H1 (cell line): Measurements from ENCODE around the gene LYPD6. TPM values are rescaled to one million over a fixed set of nuclear protein-coding genes. Genes with fewer than 3 reads are reported as not detected.

ENCODE experiments used
- CTCF ChIA-PET: fragments of 300-600 bp; sonication (Branson Sonifier 250); formaldehyde crosslinking; loops from one replicate; lab custom pipeline; 2021; ENCODE audit not compliant: partially characterized antibody; lab: Charles Lee
- POLR2A ChIA-PET: fragments of 300-600 bp; sonication (Branson Sonifier 250); formaldehyde crosslinking; loops from one replicate; lab custom pipeline; 2021; ENCODE audit warnings: inconsistent platforms; ENCODE audit not compliant: partially characterized antibody; lab: Charles Lee
- DNase-seq, 2 experiments: peaks; one replicate each; pipeline versions ENCODE4 v3.0.0 to v3.0.0-alpha.2; 2010 to 2022; ENCODE audit warnings: low spot score in 2 of 2, low read depth in 1 of 2, mixed read lengths in 1 of 2
- FAIRE-seq: peaks from 2 replicates; lab custom pipeline; 2011; peaks lifted over from hg19 to GRCh38; lab: Jason Lieb, UNC
- H2AFZ ChIP-seq: 2 replicates; pipeline ENCODE4 v1.8.1; 2012; ENCODE audit warnings: low read length, inconsistent platforms
- H2AK5ac ChIP-seq: 2 replicates; pipeline ENCODE4 v1.6.1; 2013; ENCODE audit warnings: low read depth, low read length
- H2BK120ac ChIP-seq: replicated peaks from 2 replicates; pipeline ENCODE3; 2013; ENCODE audit warnings: low read depth, low read length, inconsistent platforms
- H2BK12ac ChIP-seq: 2 replicates; pipeline ENCODE4 v1.6.1; 2013; ENCODE audit warnings: low read depth, low read length
- H2BK15ac ChIP-seq: 2 replicates; pipeline ENCODE4 v1.6.1; 2013; ENCODE audit warnings: low read length
- H2BK20ac ChIP-seq: 2 replicates; pipeline ENCODE4 v1.6.1; 2013; ENCODE audit warnings: low read length
- H2BK5ac ChIP-seq: 2 replicates; pipeline ENCODE4 v1.6.1; 2013; ENCODE audit warnings: low read depth, low read length
- H3K14ac ChIP-seq: 2 replicates; pipeline ENCODE4 v1.6.1; 2013; ENCODE audit warnings: inconsistent platforms; ENCODE audit not compliant: insufficient read length
- H3K18ac ChIP-seq: 2 replicates; pipeline ENCODE4 v1.6.1; 2013; ENCODE audit warnings: low read length; ENCODE audit errors: extremely low read depth
- H3K23ac ChIP-seq: 2 replicates; pipeline ENCODE4 v1.6.1; 2013; ENCODE audit warnings: inconsistent platforms; ENCODE audit not compliant: insufficient read length
- H3K23me2 ChIP-seq: 2 replicates; pipeline ENCODE4 v1.6.1; 2013; ENCODE audit warnings: low read depth, low read length
- H3K27ac ChIP-seq: 2 replicates; pipeline ENCODE4 v1.6.1; 2011; ENCODE audit warnings: low read depth, low read length, inconsistent platforms
- H3K27me3 ChIP-seq, 4 experiments: replicated peaks in 1 of 4; 1 replicate in 1 of 4; 2 replicates in 3 of 4; pipeline versions ENCODE4 v1.6.1 to v1.8.1; 2011 to 2013; ENCODE audit warnings: low read length in 3 of 4, mild to moderate bottlenecking in 3 of 4, inconsistent platforms in 2 of 4, mixed read lengths in 2 of 4, moderate library complexity in 1 of 4; ENCODE audit not compliant: control insufficient read depth in 3 of 4, insufficient read depth in 3 of 4; ENCODE audit errors: extremely low read depth in 1 of 4
- H3K36me3 ChIP-seq, 4 experiments: 2 replicates each; pipeline versions ENCODE4 v1.6.1 to v1.8.1; 2011 to 2013; ENCODE audit warnings: mild to moderate bottlenecking in 4 of 4, low read length in 3 of 4, moderate library complexity in 2 of 4, control low read depth in 1 of 4, inconsistent platforms in 1 of 4; ENCODE audit not compliant: insufficient read depth in 4 of 4, control insufficient read depth in 2 of 4
- H3K4ac ChIP-seq: replicated peaks from 2 replicates; pipeline ENCODE3; 2013; ENCODE audit warnings: low read length, low read depth, mixed read lengths, inconsistent platforms; ENCODE audit not compliant: insufficient read length
- H3K4me1 ChIP-seq, 4 experiments: replicated peaks in 1 of 4; 1 replicate in 1 of 4; 2 replicates in 3 of 4; pipeline versions ENCODE4 v1.6.1 to v1.8.1; 2011 to 2013; ENCODE audit warnings: low read length in 3 of 4, inconsistent platforms in 2 of 4, mixed read lengths in 1 of 4; ENCODE audit not compliant: insufficient read depth in 4 of 4, control insufficient read depth in 3 of 4
- H3K4me2 ChIP-seq, 2 experiments: 2 replicates each; pipeline versions ENCODE4 v1.6.1 to v1.8.1; 2011 to 2013; ENCODE audit warnings: low read depth in 2 of 2, low read length in 2 of 2, control low read depth in 1 of 2, inconsistent platforms in 1 of 2, mild to moderate bottlenecking in 1 of 2; ENCODE audit not compliant: insufficient read depth in 1 of 2
- H3K4me3 ChIP-seq, 4 experiments: fragments of 200-600, 300-600 bp in 1 of 4; sonication (generic), shearing (Covaris generic), sonication (Bioruptor Twin) in 1 of 4; 2 replicates each; pipeline versions ENCODE4 v1.5.1 to v1.8.1; 2011 to 2016; ENCODE audit warnings: low read length in 4 of 4, low read depth in 3 of 4, control low read depth in 2 of 4, inconsistent platforms in 2 of 4, mild to moderate bottlenecking in 2 of 4, mixed read lengths in 1 of 4, moderate library complexity in 1 of 4; ENCODE audit not compliant: insufficient read depth in 2 of 4; ENCODE audit errors: extremely low read depth in 1 of 4
- H3K56ac ChIP-seq: replicated peaks from 2 replicates; pipeline ENCODE3; 2013; ENCODE audit warnings: low read depth, mild to moderate bottlenecking, mixed read lengths, low read length, inconsistent platforms; ENCODE audit not compliant: insufficient read length
- H3K79me1 ChIP-seq: 2 replicates; pipeline ENCODE4 v1.6.1; 2013; ENCODE audit warnings: low read depth, low read length, control low read depth
- H3K79me2 ChIP-seq, 2 experiments: 2 replicates each; pipeline versions ENCODE4 v1.6.1 to v1.8.1; 2012 to 2013; ENCODE audit warnings: low read length in 2 of 2, mild to moderate bottlenecking in 2 of 2, inconsistent platforms in 1 of 2; ENCODE audit not compliant: insufficient read depth in 2 of 2, control insufficient read depth in 1 of 2
- H3K9ac ChIP-seq, 4 experiments: replicated peaks in 1 of 4; 1 replicate in 1 of 4; 2 replicates in 3 of 4; pipeline versions ENCODE4 v1.6.1 to v1.8.1; 2011 to 2013; ENCODE audit warnings: low read depth in 3 of 4, low read length in 3 of 4, control low read depth in 2 of 4, mild to moderate bottlenecking in 2 of 4, moderate library complexity in 2 of 4, inconsistent platforms in 1 of 4; ENCODE audit errors: extremely low read depth in 1 of 4
- H3K9me3 ChIP-seq, 2 experiments: 2 replicates each; pipeline versions ENCODE4 v1.6.1 to v1.8.1; 2012 to 2013; ENCODE audit warnings: mild to moderate bottlenecking in 2 of 2, moderate library complexity in 2 of 2, control low read depth in 1 of 2, inconsistent platforms in 1 of 2, low read depth in 1 of 2, low read length in 1 of 2, mixed read lengths in 1 of 2; ENCODE audit not compliant: insufficient read depth in 2 of 2
- H4K20me1 ChIP-seq, 2 experiments: replicated peaks in 1 of 2; 2 replicates each; pipeline versions ENCODE3 to v1.8.1; 2011 to 2013; ENCODE audit warnings: inconsistent platforms in 2 of 2, low read length in 2 of 2, mild to moderate bottlenecking in 1 of 2; ENCODE audit not compliant: insufficient read depth in 2 of 2, control insufficient read depth in 1 of 2
- H4K5ac ChIP-seq: 2 replicates; pipeline ENCODE4 v1.6.1; 2013; ENCODE audit warnings: low read length, low read depth, mixed read lengths, inconsistent platforms; ENCODE audit not compliant: insufficient read length
- H4K8ac ChIP-seq: 2 replicates; pipeline ENCODE4 v1.8.0; 2013; ENCODE audit warnings: mild to moderate bottlenecking, moderate library complexity, low read length, inconsistent platforms; ENCODE audit not compliant: insufficient read depth; ENCODE audit errors: extremely low read depth
- H4K91ac ChIP-seq: replicated peaks from 2 replicates; pipeline ENCODE3; 2013; ENCODE audit warnings: low read length, mixed read lengths, inconsistent platforms; ENCODE audit not compliant: insufficient read length
- CBX5 ChIP-seq: fragments of 300-800, 300-1000 bp; sonication (generic); IDR thresholded peaks from 2 replicates; pipeline ENCODE4 v1.7.1; 2016; ENCODE audit warnings: antibody characterized with exemption, low read length, low read depth
- CEBPB ChIP-seq: IDR thresholded peaks from 2 replicates; pipeline ENCODE4 v1.6.1; 2012; ENCODE audit warnings: low read depth, low read length
- PHF8 ChIP-seq: fragments of 200-600 bp; sonication (generic); conservative IDR thresholded peaks from 2 replicates; pipeline ENCODE4 v1.7.1; 2012; ENCODE audit warnings: low read depth, mild to moderate bottlenecking, inconsistent platforms, low read length, moderate library complexity
- POLR2AphosphoS5 ChIP-seq: IDR thresholded peaks from 2 replicates; pipeline ENCODE4 v1.6.1; 2011; ENCODE audit warnings: low read depth, low read length
- POU5F1 ChIP-seq: IDR thresholded peaks from 2 replicates; pipeline ENCODE4 v1.6.1; 2011; ENCODE audit warnings: low read depth, mild to moderate bottlenecking, low read length, moderate library complexity
- RFX5 ChIP-seq: IDR thresholded peaks from 2 replicates; pipeline ENCODE4 v1.6.1; 2011; ENCODE audit warnings: low read depth, low read length, improper control_type of control experiment, borderline replicate concordance
- SIN3A ChIP-seq, 2 experiments: IDR thresholded peaks in 1 of 2; conservative IDR thresholded peaks in 1 of 2; 2 replicates each; pipeline ENCODE4 v1.6.1; 2011 to 2012; ENCODE audit warnings: low read length in 2 of 2, improper control_type of control experiment in 1 of 2, low read depth in 1 of 2, mild to moderate bottlenecking in 1 of 2
- SIRT6 ChIP-seq: IDR thresholded peaks from one replicate; pipeline ENCODE4 v1.7.1; 2012; ENCODE audit warnings: low read length, inconsistent platforms
- WGBS, 2 experiments: shearing (Covaris generic) in 1 of 2; methylation state at CpG; one replicate each; pipeline versions ENCODE4 v1.1.6 to v1.1.7; 2013 to 2015; ENCODE audit warnings: low lambda C conversion rate in 2 of 2, mixed read lengths in 2 of 2, inconsistent platforms in 1 of 2, low coverage in 1 of 2, missing lambda C conversion rate in 1 of 2; ENCODE audit not compliant: insufficient replicate concordance in 2 of 2, insufficient coverage in 1 of 2, insufficient read length in 1 of 2; ENCODE audit errors: extremely low coverage in 1 of 2, missing lambda C conversion rate in 1 of 2; 5-methylcytosine and 5-hydroxymethylcytosine counted together
- polyA plus RNA-seq, 7 experiments: library from polyadenylated mRNA; depleted of rRNA in 3 of 7; stranded (reverse) in 5 of 7; unstranded in 2 of 7; fragments of >200 nt in 5 of 7; fragments of 200-250 nt in 2 of 7; gene quantifications; 1 replicate in 5 of 7; 2 replicates in 1 of 7; 4 replicates in 1 of 7; pipeline versions ENCODE4 v1.2.1 to v1.2.3, GENCODE V29; 2011 to 2013; ENCODE audit warnings: missing spikeins in 2 of 7, mixed read lengths in 2 of 7
- total RNA-seq: library from RNA; stranded (reverse); fragmentation: NEBNext Ultra II Directional; extraction: Animal tissue kit (Norgen Biotek cat#: 25700); gene quantifications from 2 replicates; pipeline ENCODE4 v1.2.1, GENCODE V29; 2021
- TF ChIP-seq, protein P1 (sequence below): IDR thresholded peaks from 2 replicates; pipeline ENCODE4 v1.6.1; 2012; ENCODE audit warnings: inconsistent platforms

Gene LYPD6
- total and polyA plus RNA-seq, 2 of the 8 experiments (the other 6 are each of a cell fraction or from before 2014, with no cell fraction given): 5.6 to 8.9 TPM

DNA sequence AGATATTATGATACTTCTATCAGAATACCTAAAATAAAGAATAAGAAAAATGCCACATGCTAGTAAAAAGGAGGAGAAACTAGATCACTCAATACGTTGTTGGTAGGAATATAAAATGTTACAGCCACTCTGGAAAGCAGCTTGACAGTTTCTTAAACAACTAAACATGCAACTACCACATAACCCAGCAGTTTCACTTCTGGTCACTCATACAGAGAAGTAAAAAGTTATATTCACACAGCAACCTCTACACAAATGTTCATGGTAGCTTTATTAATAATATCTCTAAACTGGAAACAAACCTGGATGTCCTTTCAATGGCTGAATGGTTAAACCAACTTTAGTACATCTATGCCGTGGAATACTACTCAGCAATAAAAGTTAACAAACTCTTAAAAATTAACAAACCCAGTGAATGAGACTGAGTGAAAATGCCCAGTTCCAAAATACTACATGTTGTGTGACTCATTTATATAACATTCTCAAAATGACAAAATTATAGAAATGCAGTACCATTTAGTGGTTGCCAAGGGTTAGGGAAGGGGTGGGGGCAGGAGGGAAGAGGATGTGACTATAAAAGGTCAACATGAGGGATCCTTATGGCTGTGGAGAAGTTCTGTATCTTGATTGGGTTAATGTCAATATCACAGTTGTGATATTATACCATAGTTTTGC is 133.1 kb downstream of the LYPD6 start:
- Histone ChIP-seq H3K14ac (no peak overlapping the region), H3K4me3 (no peak overlapping the region), H3K18ac (no peak overlapping the region), H3K36me3 (no peaks in the 10 kb centered on the region), H3K27me3 (no peaks in the 10 kb centered on the region), H3K27ac (no peak overlapping the region), H2AK5ac (no peak overlapping the region), H4K91ac (no peak overlapping the region), H2BK5ac (no peak overlapping the region), H3K79me2 (no peaks in the 10 kb centered on the region), H4K8ac (no peak overlapping the region), H3K4me2 (no peak overlapping the region), H2BK20ac (no peak overlapping the region), H2BK12ac (no peak overlapping the region), H3K56ac (no peak overlapping the region), H2AFZ (no peak overlapping the region), H4K20me1 (peaks cover 0 to 2% of the 10 kb centered on the region in 2 experiments), H2BK120ac (no peak overlapping the region), H3K4ac (no peak overlapping the region), H2BK15ac (no peak overlapping the region), H3K79me1 (no peaks in the 10 kb centered on the region), H3K4me1 (no peaks in the 10 kb centered on the region), H3K23me2 (no peaks in the 10 kb centered on the region), H3K9ac (no peak overlapping the region), H3K23ac (no peak overlapping the region), H4K5ac (no peak overlapping the region), H3K9me3 (peaks cover 0 to 4% of the 10 kb centered on the region in 2 experiments; a peak in 1 of 4 replicates)
- DNase-seq (no peak), FAIRE-seq (no peak)
- TF ChIP-seq POU5F1: no peak
- no peak for TF ChIP-seq POLR2AphosphoS5
- TF ChIP-seq CEBPB: no peak
- no peak for TF ChIP-seq SIN3A (conservative IDR thresholded peaks at IDR 0.05 in 1 of 2, IDR thresholded peaks at IDR 0.05 in 1 of 2; ENCODE audit: low read depth in 1 of 2, low read length in 2 of 2)
- TF ChIP-seq PHF8: no peak
- TF ChIP-seq, protein P1, sequence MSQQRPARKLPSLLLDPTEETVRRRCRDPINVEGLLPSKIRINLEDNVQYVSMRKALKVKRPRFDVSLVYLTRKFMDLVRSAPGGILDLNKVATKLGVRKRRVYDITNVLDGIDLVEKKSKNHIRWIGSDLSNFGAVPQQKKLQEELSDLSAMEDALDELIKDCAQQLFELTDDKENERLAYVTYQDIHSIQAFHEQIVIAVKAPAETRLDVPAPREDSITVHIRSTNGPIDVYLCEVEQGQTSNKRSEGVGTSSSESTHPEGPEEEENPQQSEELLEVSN: no peak
- TF ChIP-seq SIRT6: no peak
- TF ChIP-seq CBX5: no peak
- TF ChIP-seq RFX5: no peak
- WGBS, 2 experiments: 48% methylated on average over 2 of the region's 2 CpGs; no CpG with 5 or more reads in 1 of the 2 experiments
- CTCF ChIA-PET: no interaction called here
- POLR2A ChIA-PET: no interaction called here
